ENCODE results near the gene LRCH4.

LRCH4 gene

GRCh38 chr7:100580466-100581283, 5.3 kb downstream of the LRCH4 start:
- ATAC-seq, result no peak
- DNase-seq, result no peak
- H3K4me1 Mint-ChIP-seq, result peaks cover 34% of the 10 kb centered on the region
- peaks cover 8% of the 10 kb centered on the region for H3K36me3 Mint-ChIP-seq (ENCODE audit: low read depth)
- no peaks in the 10 kb centered on the region for H3K9me3 Mint-ChIP-seq
- no peak overlapping the region for H3K27ac Mint-ChIP-seq
- H3K27me3 Mint-ChIP-seq, result no peaks in the 10 kb centered on the region
- no peak overlapping the region for H3K4me3 Mint-ChIP-seq

DNA sequence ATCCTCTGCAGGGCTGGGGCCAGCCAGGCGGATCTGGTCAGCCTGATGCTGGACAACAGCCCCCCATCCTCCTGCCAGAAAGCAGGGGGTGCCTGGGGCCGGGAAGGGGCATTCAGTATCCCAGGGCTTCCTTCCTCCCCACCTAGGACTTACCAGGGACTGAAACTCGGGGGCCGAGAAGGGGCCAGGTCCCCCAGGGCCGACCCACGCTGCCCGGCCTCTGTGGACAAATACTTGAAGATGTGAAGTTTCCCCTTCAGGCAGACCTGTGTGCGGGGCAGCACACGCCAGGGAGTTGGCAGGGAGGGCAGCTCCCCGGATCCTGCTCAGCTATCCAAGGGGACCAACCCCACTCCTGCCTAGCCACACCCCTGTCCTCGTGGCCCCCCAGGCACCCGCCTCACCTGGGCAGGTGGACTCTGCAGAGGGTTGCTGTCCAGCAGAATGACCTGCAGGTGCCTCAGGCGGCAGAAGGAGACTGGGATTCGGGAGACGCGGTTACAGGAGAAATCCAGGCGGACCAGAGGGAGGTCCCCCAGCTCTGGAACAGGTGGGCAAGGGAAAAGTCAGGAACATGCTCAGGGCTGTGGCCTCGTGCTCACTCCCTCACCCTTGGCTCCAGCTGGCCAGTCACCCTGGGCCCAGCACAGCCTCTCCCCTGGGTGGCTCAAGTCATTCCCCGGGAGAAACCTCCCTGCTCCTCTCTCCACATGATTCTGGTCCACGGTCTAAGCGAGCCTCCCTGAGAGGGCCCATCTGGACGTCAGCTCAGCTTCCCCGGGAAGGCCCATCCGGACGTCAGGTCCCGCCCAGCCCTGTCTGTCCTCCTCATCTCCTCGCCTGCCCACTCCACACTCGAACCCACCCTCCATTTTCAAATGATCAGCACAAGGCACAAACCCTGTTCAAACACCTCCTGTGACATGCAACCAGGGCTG, 7.4 kb downstream of the LRCH4 start:
- peaks cover 9% of the 10 kb centered on the region for H3K36me3 Mint-ChIP-seq (ENCODE audit: low read depth)
- ATAC-seq (no peak), DNase-seq (no peak)
- no peak overlapping the region for H3K27ac Mint-ChIP-seq
- peaks cover 15% of the 10 kb centered on the region for H3K4me1 Mint-ChIP-seq
- no peak overlapping the region for H3K4me3 Mint-ChIP-seq
- no peaks in the 10 kb centered on the region for H3K9me3 Mint-ChIP-seq
- no peaks in the 10 kb centered on the region for H3K27me3 Mint-ChIP-seq

GRCh38 chr7:100577507-100577906, 8.4 kb downstream of the LRCH4 start:
- H3K36me3 Mint-ChIP-seq (ENCODE audit: low read depth), result peaks cover 9% of the 10 kb centered on the region

GRCh38 chr7:100577103-100577502, 8.8 kb downstream of the LRCH4 start:
- Mint-ChIP-seq H3K4me3 (no peak overlapping the region), H3K4me1 (peaks cover 3% of the 10 kb centered on the region), H3K27me3 (no peaks in the 10 kb centered on the region), H3K9me3 (no peaks in the 10 kb centered on the region), H3K27ac (no peak overlapping the region), H3K36me3 (ENCODE audit: low read depth) (peaks cover 9% of the 10 kb centered on the region)
- ATAC-seq (no peak), DNase-seq (no peak)

More at GRCh38 chr7:100577507-100577906, 8.4 kb downstream of the LRCH4 start:
- Mint-ChIP-seq H3K27ac (no peak overlapping the region), H3K9me3 (no peaks in the 10 kb centered on the region), H3K4me1 (peaks cover 5% of the 10 kb centered on the region), H3K27me3 (no peaks in the 10 kb centered on the region), H3K4me3 (no peak overlapping the region)
- DNase-seq (no peak), ATAC-seq (no peak)

DNA sequence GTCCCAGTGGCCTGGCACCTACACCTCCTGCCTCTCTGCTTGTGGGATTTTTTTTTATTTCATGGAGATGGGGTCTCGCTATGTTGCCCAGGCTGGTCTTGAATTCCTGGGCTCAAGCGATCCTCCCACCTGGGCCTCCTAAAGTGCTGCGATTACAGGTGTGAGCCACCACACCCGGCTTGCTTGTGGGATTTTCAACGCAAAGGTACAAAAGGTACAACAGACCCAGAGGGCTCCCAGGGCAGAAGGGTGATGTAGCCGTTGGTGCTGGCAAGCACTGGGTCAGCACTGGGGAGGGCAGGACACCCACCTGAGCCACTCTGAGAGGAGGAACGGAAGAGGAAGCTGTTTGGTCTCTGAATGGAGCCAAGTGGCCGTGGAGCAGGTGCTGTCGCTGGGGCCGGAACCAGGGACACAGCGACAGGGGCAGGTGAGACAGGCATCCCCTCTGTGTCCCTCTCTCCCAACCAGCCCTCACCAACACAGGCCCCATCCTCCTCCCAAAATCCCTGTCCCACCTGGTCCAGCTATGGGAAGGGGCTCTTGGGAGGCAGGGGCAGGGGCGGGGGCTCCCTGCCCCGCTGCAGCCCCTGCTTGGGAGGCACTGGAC, 9.4 kb downstream of the LRCH4 start:
- Mint-ChIP-seq H3K9me3 (no peaks in the 10 kb centered on the region), H3K36me3 (ENCODE audit: low read depth) (peaks cover 9% of the 10 kb centered on the region), H3K27me3 (no peaks in the 10 kb centered on the region), H3K27ac (no peak overlapping the region), H3K4me3 (no peak overlapping the region), H3K4me1 (peaks cover 8% of the 10 kb centered on the region)
- DNase-seq (no peak), ATAC-seq (no peak)

DNA sequence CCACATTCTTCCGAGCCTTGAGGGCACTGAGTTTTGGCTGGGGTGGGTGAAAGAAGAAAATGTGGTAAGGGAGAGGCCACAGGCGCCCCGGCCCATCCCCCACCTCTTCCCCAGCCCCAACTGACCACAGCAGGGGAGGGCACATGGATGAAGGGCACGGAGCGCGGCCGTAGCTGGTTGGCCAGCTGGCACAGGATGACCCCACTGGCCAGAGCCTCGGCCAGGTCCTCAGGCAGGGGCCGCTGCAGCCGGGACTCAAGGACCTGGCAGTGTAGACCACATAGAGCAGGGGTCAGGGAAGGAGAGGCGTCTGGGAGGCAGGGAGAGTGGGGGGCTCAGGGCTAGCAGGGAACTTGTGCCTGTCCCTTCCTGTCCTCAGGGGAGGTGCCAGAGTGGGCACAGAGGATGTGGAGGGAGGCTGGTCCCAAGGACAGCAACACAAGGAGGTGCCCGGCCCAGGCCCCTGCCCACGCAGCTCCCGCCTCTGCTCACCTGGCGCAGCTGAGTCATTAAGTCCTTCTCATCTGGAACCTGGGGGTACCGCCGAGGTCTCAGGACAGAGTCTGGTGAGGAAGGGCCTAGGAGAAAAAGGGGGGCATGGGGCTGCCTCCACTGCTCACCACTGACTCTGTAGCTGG, 10.1 kb downstream of the LRCH4 start:
- H3K4me3 Mint-ChIP-seq, result no peak overlapping the region
- no peak overlapping the region for H3K27ac Mint-ChIP-seq
- no peaks in the 10 kb centered on the region for H3K9me3 Mint-ChIP-seq
- H3K36me3 Mint-ChIP-seq (ENCODE audit: low read depth), result peaks cover 9% of the 10 kb centered on the region
- ATAC-seq (no peak), DNase-seq (no peak)
- peaks cover 9% of the 10 kb centered on the region for H3K4me1 Mint-ChIP-seq
- no peaks in the 10 kb centered on the region for H3K27me3 Mint-ChIP-seq

- no peak for ATAC-seq
- Mint-ChIP-seq H3K27me3 (no peaks in the 10 kb centered on the region), H3K4me1 (peaks cover 14% of the 10 kb centered on the region), H3K36me3 (ENCODE audit: low read depth) (peaks cover 9% of the 10 kb centered on the region), H3K4me3 (no peak overlapping the region), H3K27ac (no peak overlapping the region), H3K9me3 (no peaks in the 10 kb centered on the region)
- DNase-seq, result no peak
These were observed 10.7 kb downstream of the LRCH4 start for GRCh38 chr7:100575206-100575631.

DNA sequence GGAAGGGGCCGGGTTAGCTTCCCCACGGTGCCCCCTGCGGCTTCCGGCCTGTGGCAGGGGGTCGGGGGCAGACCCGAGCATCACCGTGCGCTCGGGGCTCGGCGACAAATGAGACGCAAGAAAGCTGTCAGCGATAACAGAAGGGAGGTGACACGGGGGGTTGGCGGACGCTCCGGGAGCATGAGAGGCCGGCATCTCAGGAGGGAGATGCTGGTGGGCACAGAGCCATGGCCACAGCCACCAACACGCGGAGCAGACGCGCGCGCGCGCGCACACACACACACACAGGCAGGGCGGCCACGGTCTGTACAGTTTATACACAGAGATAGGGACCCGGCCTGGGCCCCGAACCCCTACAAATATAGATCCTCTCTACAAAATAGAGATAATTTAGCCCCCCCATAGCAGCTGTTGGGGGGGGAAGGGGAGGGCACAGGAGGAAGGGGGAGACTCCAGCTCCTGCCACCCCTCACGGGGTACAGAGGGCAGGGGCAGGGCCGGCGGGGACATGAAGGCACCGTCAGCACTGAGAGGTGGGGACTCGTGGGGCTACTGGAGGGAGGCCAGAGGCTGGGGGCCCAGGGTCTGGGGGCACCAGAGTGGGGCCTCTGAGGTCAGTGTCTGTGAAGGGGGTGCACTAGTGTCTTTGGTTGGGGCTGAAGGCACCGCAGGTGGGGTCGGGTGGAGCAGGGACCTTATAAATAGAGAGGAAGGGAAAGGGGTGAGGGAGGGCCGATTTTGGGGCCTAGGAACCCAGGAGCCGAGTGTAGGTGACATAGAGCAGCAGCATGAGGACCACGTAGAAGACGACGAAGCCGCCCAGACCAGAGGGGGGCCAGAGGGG, 11.3 kb downstream of the LRCH4 start:
- H3K4me3 Mint-ChIP-seq, result no peak overlapping the region
- ATAC-seq, result no peak
- H3K4me1 Mint-ChIP-seq, result peaks cover 15% of the 10 kb centered on the region
- no peaks in the 10 kb centered on the region for H3K9me3 Mint-ChIP-seq
- no peaks in the 10 kb centered on the region for H3K27me3 Mint-ChIP-seq
- no peak overlapping the region for H3K27ac Mint-ChIP-seq
- H3K36me3 Mint-ChIP-seq (ENCODE audit: low read depth), result peaks cover 7% of the 10 kb centered on the region
- DNase-seq, result no peak

GRCh38 chr7:100573691-100574361, 12.1 kb downstream of the LRCH4 start, which contains the start of gene SAP25:
SAP25 (minus strand) TSS chr7:100573900; CDS start chr7:100573742, 158 bp downstream.
- Mint-ChIP-seq H3K27ac (no peak within 1 kb of the TSS), H3K9me3 (no peaks in the 10 kb centered on the region), H3K27me3 (no peaks in the 10 kb centered on the region), H3K4me1 (peaks cover 22% of the 10 kb centered on the region), H3K4me3 (no peak within 1 kb of the TSS), H3K36me3 (ENCODE audit: low read depth) (peaks cover 4% of the 10 kb centered on the region)
- DNase-seq (no peak), ATAC-seq (no peak)

DNA sequence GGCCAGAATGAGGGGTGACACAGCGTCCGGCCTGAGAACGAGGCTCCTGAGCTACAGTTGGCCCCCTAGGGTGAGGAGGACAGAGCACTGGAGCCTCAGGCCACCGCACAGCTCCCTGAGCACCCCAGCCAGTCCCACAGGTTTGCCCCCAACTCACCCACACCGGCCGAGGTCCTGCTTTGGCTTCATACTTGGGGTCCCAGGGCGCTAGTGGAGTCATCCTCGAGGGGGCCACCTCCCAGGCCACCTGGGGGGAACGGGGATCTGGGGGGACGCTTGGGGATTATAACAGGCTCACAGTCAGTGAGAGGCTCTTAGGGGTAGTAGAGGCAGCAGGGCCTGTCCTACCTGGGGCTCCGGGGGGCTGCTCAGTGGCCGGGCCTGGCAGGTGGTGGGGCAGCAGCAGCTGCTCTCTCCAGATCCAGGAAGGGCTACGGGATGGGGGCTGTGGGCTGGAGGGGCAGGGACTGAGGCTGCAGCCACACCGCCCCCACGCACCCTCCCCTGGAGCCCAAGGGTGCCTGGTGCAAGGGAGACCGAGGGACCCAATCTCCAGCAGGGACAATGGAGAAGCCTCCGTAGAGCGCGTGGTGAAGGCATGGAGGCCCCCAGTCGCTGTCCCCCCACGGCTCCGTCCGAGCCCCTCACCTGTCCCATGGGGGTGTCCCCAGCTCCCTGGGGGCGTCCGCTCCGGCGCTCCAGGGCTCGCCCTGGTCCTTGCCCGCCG, 12.8 kb downstream of the LRCH4 start:
- peaks cover 26% of the 10 kb centered on the region for H3K4me1 Mint-ChIP-seq
- no peaks in the 10 kb centered on the region for H3K9me3 Mint-ChIP-seq
- no peak overlapping the region for H3K27ac Mint-ChIP-seq
- H3K4me3 Mint-ChIP-seq, result no peak overlapping the region
- no peak for DNase-seq
- no peak for ATAC-seq
- peaks cover 1% of the 10 kb centered on the region for H3K36me3 Mint-ChIP-seq (ENCODE audit: low read depth)
- no peaks in the 10 kb centered on the region for H3K27me3 Mint-ChIP-seq

- H3K4me1 Mint-ChIP-seq, result peaks cover 33% of the 10 kb centered on the region
- no peaks in the 10 kb centered on the region for H3K27me3 Mint-ChIP-seq
- H3K4me3 Mint-ChIP-seq, result no peak overlapping the region
- H3K9me3 Mint-ChIP-seq, result no peaks in the 10 kb centered on the region
- ATAC-seq (no peak), DNase-seq (no peak)
- H3K27ac Mint-ChIP-seq, result no peak overlapping the region
- peaks cover 1% of the 10 kb centered on the region for H3K36me3 Mint-ChIP-seq (ENCODE audit: low read depth)
These were observed 13.5 kb downstream of the LRCH4 start for GRCh38 chr7:100572281-100572948.

DNA sequence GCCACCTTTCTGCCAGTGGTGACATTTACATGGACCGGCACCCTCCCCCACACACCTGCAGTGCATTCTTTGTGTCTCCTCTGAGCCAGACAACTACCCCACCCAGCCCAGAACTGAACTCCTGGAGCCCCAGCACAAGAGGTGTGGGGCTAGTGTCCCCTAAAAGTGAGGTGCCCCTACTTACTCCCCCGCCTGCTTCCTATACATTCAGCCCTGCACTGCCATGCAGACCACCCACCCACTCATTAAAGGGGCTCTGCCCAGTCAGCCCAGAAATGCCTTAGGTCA, 14.2 kb downstream of the LRCH4 start:
- Mint-ChIP-seq H3K36me3 (ENCODE audit: low read depth) (peaks cover 1% of the 10 kb centered on the region), H3K4me1 (peaks cover 35% of the 10 kb centered on the region), H3K4me3 (no peak overlapping the region), H3K27me3 (no peaks in the 10 kb centered on the region), H3K27ac (no peak overlapping the region), H3K9me3 (no peaks in the 10 kb centered on the region)
- no peak for DNase-seq
- no peak for ATAC-seq

Data from activated naive CD8-positive, alpha-beta T cell treated with anti-CD3 and anti-CD28 coated beads, Interleukin-2, amount 50 U/mL, for 24 hours (primary cell).